NCI-H2171 treated with DMSO at 0.1 percent for 48 hours (cell line): ENCODE results near the gene STUM.

Experiments used
- DNase-seq: peaks from one replicate; lab custom pipeline; 2025; lab: John Stamatoyannopoulos, UW

The STUM gene

GRCh38 chr1:226654668-226655055 is 106.1 kb downstream of the STUM start:
- no peak for DNase-seq

DNA sequence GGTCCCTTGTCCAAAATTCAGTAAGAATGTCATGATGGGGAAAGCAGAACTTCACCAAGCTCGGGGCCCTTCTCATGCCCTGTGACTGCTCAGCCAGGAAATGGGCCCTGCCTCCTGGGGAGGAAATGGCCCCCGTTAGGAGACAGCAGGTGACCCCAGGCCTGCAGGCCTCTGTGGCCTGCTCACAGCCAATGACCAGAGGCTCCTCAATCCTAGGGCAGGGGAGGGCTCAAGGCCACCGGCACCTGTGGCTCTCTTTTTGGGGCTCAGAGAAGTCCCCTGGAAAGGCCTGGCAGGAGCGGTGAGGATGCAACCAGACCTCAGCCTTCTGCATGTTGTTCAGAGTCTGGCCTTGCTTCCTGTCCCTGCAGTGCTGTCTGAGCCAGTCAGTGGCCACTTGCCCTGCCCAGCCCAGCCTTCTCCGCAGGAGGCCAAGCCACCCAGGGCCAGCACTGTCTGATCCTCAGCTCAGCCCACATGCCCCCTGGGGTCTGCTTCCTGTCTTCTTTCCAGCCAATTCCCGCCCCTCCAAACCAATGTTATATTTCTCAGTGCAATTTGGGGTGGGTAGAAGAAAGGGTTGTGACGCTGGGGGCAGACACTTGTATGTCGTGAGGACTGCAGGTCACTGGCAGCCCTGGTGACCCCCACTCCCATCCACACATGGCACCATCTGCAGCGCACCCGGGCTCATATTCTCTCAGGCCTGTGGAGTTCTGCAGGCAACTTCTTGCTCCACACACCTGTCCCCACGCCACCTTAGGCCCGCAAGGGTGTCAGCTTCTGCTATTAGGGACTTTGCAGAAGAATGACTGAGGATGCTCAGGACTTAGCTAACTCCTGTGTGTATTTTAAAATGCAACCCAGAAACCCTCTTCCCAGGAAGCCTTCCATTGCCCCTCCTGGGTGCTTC is 106.9 kb downstream of the STUM start:
- no peak for DNase-seq

DNA sequence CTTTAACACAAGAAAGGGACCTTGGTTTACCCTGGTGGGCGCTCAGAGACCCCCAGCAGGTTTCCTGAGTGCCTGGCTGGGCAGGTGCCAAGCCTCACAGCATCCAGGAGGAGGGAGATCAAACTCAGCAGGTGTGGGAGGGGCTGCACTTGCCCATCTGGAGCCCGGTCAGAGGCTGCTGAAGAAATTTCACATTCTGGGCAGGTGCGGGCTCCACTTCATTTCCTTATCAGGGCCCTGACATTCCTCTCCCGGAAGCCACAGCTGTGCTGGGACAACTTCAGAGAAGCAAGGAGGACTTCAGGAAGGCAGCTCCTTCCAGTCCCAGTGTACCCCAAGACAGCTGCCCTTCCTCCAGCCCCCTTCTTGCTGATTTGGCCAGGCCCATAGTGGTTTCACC is 107.6 kb downstream of the STUM start:
- peak; percentile 92 for DNase-seq

GRCh38 chr1:226656601-226657277 is 108.2 kb downstream of the STUM start:
- DNase-seq: peak; percentile 69

GRCh38 chr1:226657895-226658545 is 109.5 kb downstream of the STUM start:
- DNase-seq: peak; percentile 59

DNA sequence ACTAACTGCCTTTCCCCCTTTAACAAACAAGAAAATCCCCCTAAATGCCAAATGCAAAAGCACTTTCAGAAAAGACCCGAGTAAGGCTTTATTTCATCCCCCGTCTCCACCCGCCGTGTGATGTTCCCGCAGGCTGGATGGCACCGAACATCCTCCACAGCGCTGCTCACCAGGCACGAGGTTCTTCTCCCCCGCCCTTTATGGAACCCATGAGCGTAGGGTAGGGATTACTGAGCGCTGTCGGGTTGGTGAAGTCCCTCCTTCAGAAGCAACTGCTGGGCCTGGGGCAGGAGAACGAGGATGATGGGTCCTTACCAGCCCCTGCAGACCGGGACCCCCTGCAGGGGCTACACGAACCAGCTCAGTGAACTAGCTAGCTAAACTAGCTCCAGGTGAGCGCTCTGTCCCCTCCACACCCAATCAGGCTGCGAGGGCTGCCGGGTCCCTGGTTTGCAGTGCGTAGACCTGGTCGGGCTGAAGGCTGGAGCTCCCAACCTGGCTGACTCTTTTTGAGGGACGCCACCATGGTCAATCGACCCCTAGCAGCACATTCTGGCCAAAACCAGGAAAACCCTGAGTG is 110.1 kb downstream of the STUM start:
- no peak for DNase-seq
